Measurements from ENCODE around the gene HOXD9.

The HOXD9 gene

DNA sequence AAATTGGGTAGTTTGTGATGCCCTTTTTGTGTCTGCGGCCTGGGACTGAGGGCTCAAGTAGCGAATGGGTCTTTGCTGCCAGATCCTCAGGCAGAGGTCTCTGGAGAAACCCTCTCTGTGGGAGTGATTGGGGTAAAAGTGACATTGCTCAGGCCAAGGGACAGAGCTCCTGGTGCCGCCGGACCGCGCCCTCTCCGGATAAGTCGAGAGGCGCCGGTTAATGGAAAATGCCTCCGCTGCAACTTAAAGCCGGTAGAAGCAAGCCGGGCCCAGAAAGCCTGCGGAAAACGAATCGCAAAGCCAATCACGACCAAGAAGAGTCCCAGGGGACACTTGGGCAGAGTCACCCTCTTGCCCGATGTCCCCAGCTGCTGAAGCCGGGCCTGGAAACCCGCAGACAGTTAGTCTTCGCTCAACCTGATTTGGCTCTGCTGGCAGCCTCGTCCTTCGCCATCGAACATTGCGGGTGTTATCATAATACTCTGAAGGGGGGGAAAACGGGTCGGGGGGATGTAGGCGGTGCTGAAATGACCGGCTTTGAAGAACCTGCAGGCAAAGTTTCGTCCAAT is 23.3 kb upstream of the HOXD9 start:
- DNase-seq, result no peak

- no peak for DNase-seq
Measured at GRCh38 chr2:176099728-176100546, 22.6 kb upstream of the HOXD9 start, which contains the start of gene HOXD12. Gene HOXD12 (plus strand): TSS chr2:176099795. CDS start chr2:176099802, 7 bp downstream.

GRCh38 chr2:176100547-176101140 is 21.9 kb upstream of the HOXD9 start:
- DNase-seq, result no peak

- no peak for DNase-seq
Measured at GRCh38 chr2:176101216-176101830, 21.2 kb upstream of the HOXD9 start.

DNA sequence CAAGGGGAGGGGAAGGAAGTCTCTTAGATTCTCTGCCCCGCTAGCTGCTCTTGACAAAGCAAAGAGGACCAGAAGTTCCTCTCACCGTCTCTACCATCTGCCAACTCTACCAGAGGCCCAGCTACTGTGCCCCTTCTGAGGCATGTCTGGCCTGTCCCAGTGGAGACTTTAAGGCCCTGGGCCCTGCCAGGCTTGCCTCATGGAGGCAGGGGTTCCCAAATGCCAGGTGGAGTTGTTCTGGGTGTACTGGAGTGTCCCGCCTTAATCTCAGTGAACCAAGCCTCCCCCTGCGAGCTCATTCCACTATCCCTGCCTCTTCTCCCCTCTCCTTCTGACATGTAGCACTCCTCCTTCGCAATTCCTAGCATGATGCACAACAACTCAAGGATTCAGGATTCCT is 20.7 kb upstream of the HOXD9 start:
- no peak for DNase-seq

DNA sequence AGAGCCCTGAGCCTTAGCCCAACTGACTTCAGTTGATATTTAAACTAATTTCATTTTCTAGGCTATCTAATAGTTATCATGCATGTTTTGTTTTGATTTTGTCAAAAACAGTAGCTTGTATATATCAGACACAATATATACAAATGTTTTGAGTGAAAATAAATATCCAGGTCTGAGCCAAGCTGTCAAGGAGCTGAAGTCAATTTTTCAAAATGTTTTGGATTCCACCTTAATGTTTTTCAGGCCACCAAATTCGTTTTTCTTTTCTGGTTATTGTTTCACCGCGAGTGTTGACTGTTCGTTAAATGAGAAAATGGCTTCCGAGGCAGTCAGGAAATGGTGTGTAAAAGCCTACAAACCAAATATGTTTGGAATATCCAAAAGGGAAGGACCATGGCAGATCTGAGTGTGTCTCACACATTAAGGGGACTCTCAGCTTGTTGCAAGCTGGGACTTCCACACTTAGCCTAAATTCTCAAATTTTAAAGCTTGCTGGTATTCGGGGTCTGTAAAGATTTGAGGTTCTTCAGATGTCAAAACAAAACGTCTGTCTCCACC is 20.1 kb upstream of the HOXD9 start:
- DNase-seq, result no peak

GRCh38 chr2:176103194-176103593 is 19.3 kb upstream of the HOXD9 start:
- no peak for DNase-seq

DNA sequence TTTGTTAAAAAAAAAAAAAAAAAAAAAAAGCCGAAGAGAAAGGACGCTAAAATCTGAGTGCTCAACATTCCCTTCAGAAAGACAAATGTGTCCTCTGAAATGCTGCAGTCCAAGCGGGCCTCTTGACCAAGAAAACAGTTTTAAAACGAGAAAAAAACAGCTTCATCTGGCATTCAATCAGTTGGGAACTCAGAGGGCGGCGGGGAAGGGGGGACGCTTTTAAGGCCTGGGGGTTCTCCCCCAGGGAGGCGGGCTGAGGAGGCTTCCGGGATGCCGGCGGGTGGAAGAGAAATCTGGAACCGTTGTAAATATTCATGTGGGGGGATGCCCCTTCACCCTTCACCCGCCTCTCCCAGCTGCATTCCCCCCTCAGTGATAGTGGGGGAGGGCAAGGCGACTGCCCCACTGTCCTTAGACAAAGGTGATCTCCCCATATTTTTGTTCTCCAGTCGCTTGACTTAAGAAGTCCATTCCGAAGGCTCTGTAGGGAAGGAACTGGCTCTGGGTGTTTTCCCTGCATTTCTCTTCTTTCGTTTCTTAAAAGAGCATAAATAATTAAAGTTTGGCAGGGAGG is 18.7 kb upstream of the HOXD9 start:
- no peak for DNase-seq

GRCh38 chr2:176104316-176105077 is 18.0 kb upstream of the HOXD9 start:
- DNase-seq, result no peak

DNA sequence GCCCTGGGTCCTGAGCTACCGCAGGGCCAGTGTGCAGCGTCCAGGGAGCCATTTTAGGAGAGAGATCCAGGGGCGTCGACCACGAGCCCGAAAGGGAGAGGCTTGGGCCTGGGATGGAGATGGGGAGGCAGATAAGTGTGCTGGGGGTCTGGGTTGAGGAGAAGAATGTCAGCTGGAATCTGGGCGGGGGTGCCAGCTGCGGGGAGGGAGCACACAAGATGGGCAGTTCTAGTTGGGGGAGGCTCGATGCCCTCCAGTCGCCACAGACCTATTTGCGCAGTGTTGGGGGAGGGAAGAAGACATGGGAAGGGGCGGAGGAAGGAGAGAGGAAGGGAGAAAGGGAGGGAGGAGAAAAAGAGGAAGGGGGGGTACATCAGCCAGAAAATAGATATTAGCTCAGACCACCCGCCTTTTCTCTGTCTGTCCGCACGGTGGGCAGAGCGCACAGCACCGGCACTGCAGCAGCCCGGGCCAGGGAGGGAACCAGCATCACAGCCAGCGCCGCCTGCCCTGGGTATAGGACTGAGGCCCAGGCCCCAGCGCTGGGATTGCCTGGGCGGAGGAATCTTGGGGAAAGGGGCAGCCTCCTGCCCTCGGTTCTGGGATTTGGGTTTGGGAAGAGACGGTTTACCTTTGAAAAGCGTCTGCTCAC is 17.3 kb upstream of the HOXD9 start:
- no peak for DNase-seq

DNA sequence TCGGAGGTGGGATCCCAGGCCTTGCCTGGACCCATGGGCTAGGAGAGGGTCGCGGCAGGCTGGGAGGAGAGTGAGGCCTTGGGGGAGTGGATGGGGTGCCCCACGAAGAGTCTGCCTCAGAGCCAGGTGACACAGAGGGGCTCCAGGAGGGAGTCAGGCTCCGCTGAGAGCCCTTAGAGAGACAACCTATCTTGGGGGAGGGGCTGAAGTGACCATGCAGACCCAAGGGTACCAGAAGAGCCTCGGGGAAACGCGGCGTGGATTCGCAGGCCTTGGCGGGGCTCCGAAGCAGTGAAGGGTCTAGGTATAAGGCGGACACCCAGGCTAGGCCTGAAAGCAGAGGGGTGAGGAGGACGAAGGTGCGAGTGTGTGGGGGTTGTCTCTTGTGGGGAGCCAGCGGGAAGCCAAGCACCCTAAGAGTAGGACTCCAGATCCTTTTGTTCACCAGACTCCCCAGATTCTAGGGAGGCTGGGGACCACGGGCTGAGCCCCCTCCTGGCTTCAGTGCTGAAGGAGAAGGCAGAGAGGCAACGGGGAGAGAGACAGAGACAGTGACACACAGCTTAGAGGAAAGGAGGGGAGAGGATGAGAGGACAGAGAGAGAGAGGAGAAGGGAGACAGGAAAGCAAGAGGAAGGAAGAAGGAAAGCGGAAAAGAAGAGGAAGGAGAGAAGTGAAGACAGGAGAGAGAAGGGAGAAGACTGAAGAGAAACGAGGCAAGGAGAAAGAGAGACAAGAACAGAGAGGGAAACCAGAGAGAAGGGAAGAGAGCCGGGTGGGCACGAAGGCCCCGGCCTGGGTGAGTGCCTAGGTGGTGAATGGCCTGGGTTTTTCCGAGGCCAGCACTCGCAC is 16.6 kb upstream of the HOXD9 start:
- no peak for DNase-seq

DNA sequence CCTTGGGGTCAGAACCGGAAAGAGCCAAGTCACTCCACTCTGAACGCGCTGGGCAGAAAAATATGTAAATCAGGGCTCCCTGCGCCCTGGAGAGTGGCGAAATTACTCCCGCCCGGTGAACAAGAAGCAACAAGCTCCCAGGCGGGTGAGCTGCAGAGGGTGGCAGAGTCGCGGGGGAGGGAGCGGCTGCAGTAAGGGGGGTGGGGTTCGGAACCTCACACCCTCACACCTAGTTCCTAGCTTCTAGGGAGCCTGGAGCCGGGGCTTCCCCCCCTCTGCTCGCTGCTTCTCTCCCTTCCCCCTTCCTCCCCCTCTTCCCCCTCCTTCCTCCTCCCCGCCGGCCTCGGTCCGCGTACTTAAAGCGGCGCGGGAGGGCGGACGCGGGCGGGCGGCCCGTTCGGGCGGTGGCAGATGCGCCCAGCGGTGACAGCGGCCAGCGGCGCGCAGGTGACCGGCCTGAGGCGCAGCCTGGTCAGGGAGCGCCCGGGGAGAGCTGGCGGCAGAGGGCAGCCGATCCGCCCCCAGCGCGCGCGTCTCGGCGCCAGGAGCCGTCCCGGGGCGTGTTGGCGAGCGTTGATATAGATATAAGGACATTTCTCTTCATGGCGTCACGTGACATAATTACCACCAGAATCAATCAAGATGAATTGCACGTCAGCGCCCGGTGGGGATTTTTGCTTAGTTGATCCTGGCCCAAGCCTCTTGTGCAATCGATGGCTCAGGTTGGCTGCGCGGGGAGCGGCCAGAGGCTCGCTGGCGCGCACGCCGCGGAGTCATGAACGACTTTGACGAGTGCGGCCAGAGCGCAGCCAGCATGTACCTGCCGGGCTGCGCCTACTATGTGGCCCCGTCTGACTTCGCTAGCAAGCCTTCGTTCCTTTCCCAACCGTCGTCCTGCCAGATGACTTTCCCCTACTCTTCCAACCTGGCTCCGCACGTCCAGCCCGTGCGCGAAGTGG is 15.7 kb upstream of the HOXD9 start, which contains the start of gene HOXD11:
TSS of gene HOXD11 (plus strand) at position 700 of the 959 bp plus-strand sequence. CDS start at position 776, 76 bp downstream.
- no peak for DNase-seq

- no peak for DNase-seq
Measured at GRCh38 chr2:176107731-176108181, 14.8 kb upstream of the HOXD9 start.

- DNase-seq, result no peak
Measured at GRCh38 chr2:176109192-176109901, 13.2 kb upstream of the HOXD9 start.

GRCh38 chr2:176109946-176110345 is 12.6 kb upstream of the HOXD9 start:
- no peak for DNase-seq

- no peak for DNase-seq
Measured at GRCh38 chr2:176110415-176111308, 11.9 kb upstream of the HOXD9 start.

DNA sequence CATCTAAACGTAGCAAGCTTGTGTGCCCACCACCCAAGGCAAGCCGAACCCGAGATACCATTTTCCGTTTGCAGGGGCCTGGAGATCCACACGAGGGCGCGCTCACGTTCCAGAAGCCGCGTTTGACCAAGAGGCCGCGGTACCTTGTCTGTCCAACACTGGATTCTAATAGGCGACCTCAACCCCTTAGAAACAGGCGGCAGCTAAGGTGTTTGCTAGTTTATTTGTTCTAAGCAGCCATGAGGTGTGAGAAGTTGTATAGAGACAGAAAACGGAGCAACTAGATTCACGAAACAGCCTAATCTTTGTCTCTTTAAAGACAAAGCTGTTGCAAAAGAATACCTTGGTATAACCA is 11.2 kb upstream of the HOXD9 start:
- peak; percentile 89 for DNase-seq
